ENCODE results near the gene EFNB2. TPM values are rescaled to one million over a fixed set of nuclear protein-coding genes. Genes with fewer than 3 reads are reported as not detected.

Gene EFNB2
- total and polyA plus RNA-seq, 4 donors: 2.6 to 6.1 (median 3.4) TPM

GRCh38 chr13:106536244-106537034, 977 bp upstream of the EFNB2 start:
- TF ChIP-seq RXRA (IDR thresholded peaks at IDR 0.05) (no peak), RAD21 (IDR thresholded peaks at IDR 0.05) (peak; percentile 88 to 93), NR2F2 (IDR thresholded peaks at IDR 0.05) (peak; percentile 34), HNF4G (IDR thresholded peaks at IDR 0.05) (no peak), CTCF (IDR thresholded peaks at IDR 0.05; ENCODE audit: low read depth, low read length, missing input control) (peak; percentile 88)
- TF ChIP-seq, protein P1, sequence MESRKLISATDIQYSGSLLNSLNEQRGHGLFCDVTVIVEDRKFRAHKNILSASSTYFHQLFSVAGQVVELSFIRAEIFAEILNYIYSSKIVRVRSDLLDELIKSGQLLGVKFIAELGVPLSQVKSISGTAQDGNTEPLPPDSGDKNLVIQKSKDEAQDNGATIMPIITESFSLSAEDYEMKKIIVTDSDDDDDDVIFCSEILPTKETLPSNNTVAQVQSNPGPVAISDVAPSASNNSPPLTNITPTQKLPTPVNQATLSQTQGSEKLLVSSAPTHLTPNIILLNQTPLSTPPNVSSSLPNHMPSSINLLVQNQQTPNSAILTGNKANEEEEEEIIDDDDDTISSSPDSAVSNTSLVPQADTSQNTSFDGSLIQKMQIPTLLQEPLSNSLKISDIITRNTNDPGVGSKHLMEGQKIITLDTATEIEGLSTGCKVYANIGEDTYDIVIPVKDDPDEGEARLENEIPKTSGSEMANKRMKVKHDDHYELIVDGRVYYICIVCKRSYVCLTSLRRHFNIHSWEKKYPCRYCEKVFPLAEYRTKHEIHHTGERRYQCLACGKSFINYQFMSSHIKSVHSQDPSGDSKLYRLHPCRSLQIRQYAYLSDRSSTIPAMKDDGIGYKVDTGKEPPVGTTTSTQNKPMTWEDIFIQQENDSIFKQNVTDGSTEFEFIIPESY (IDR thresholded peaks at IDR 0.05): no peak
- peak; percentile 95 for DNase-seq (ENCODE audit: low spot score)
- peak overlapping the region; percentile 46 to 81 (median 57) for H3K4me3 ChIP-seq (ENCODE audit: low read depth in 1 of 3, low read length in 3 of 3)
- H3K4me1 ChIP-seq (ENCODE audit: control insufficient read depth in 4 of 4, insufficient read depth in 4 of 4, low read length in 3 of 4): peaks cover 16 to 33% (median 22%) of the 10 kb centered on the region in 4 donors
- 5% methylated on average over 50 of the region's 50 CpGs for WGBS
- H3K27me3 ChIP-seq (ENCODE audit: control insufficient read depth in 4 of 4, insufficient read depth in 4 of 4, low read length in 3 of 4): peaks cover 0 to 7% (median 0%) of the 10 kb centered on the region in 4 donors
- peak overlapping the region; percentile 3 to 43 for H3K27ac ChIP-seq (ENCODE audit: low read depth in 1 of 2, low read length in 2 of 2)
- peaks cover 0 to 8% (median 2%) of the 10 kb centered on the region in 4 donors for H3K36me3 ChIP-seq (ENCODE audit: control insufficient read depth in 4 of 4, insufficient read depth in 3 of 4, low read depth in 1 of 4, low read length in 3 of 4)
- H3K9ac ChIP-seq (ENCODE audit: low read depth in 1 of 2, low read length in 2 of 2): no peak overlapping the region
- H3K9me3 ChIP-seq (ENCODE audit: control insufficient read depth in 4 of 4, low read length in 3 of 4): no peaks in the 10 kb centered on the region

DNA sequence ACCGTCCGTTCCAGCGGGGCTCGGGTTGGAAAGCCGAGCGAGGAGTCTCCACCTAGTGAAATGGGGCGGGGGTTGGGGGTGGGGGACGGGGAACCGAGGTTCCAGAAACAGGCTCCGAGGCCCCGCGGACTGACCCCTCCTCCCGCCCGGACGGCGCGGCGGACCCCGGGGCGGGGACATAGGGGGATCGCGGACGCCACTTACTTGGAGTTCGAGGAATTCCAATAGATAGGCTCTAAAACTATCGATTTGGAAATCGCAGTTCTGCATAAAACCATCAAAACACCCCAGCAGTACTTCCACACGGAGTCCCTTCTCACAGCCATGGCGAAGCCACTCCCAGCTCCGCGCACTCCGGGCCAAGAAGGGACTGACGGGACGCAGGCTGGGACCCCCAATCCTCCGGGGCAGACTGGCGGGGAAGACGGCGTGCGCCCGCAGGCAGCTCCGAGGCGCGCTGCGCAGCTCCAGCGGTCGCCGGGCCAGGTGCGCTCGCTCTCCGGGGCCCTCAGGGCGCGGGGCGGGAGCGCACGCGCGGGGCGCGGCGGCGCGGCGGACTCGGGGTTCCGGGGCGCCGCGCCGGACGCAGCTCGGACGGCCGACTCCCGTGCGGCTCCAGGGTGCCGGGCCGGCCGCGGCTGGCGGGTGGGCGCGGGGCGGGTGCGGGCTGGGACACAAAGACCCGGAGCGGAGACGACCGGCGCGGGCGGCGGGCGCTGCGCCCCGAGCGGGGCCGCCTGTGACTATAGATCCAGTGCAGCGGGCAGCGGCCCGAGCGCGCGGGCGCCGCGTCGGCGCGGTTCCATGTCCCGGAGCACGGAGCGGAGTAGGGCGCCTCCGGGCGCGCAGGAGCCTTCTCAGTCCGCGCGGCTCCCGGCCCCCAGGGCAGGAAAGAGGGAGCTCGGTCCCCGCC, 567 bp downstream of the EFNB2 start:
- DNase-seq (ENCODE audit: low spot score): no peak
- Histone ChIP-seq H3K27ac (ENCODE audit: low read depth in 1 of 2, low read length in 2 of 2) (peak overlapping the region; percentile 11 to 39), H3K4me1 (ENCODE audit: control insufficient read depth in 4 of 4, insufficient read depth in 4 of 4, low read length in 3 of 4) (peaks cover 16 to 33% (median 22%) of the 10 kb centered on the region in 4 donors), H3K27me3 (ENCODE audit: control insufficient read depth in 4 of 4, insufficient read depth in 4 of 4, low read length in 3 of 4) (peaks cover 0 to 14% (median 0%) of the 10 kb centered on the region in 4 donors), H3K9me3 (ENCODE audit: control insufficient read depth in 4 of 4, low read length in 3 of 4) (no peaks in the 10 kb centered on the region), H3K9ac (ENCODE audit: low read depth in 1 of 2, low read length in 2 of 2) (no peak overlapping the region), H3K4me3 (ENCODE audit: low read depth in 1 of 3, low read length in 3 of 3) (peak overlapping the region; percentile 45 to 81 (median 56)), H3K36me3 (ENCODE audit: control insufficient read depth in 4 of 4, insufficient read depth in 3 of 4, low read depth in 1 of 4, low read length in 3 of 4) (no peaks in the 10 kb centered on the region)
- no peak for TF ChIP-seq RAD21 (IDR thresholded peaks at IDR 0.05)
- TF ChIP-seq GABPA (IDR thresholded peaks at IDR 0.05 in 1 of 2, conservative IDR thresholded peaks at IDR 0.05 in 1 of 2): no peak
- TF ChIP-seq SP1 (IDR thresholded peaks at IDR 0.05): no peak
- TF ChIP-seq YY1 (IDR thresholded peaks at IDR 0.05): no peak
- TF ChIP-seq NR2F2 (IDR thresholded peaks at IDR 0.05): no peak
- TF ChIP-seq, protein P1 (IDR thresholded peaks at IDR 0.05): no peak
- TF ChIP-seq RXRA (IDR thresholded peaks at IDR 0.05): no peak
- TF ChIP-seq TAF1 (conservative IDR thresholded peaks at IDR 0.05): no peak
- TF ChIP-seq EGR1 (IDR thresholded peaks at IDR 0.05; ENCODE audit: low read depth in 2 of 2): no peak
- TF ChIP-seq HNF4G (IDR thresholded peaks at IDR 0.05): no peak
- TF ChIP-seq, protein P2, sequence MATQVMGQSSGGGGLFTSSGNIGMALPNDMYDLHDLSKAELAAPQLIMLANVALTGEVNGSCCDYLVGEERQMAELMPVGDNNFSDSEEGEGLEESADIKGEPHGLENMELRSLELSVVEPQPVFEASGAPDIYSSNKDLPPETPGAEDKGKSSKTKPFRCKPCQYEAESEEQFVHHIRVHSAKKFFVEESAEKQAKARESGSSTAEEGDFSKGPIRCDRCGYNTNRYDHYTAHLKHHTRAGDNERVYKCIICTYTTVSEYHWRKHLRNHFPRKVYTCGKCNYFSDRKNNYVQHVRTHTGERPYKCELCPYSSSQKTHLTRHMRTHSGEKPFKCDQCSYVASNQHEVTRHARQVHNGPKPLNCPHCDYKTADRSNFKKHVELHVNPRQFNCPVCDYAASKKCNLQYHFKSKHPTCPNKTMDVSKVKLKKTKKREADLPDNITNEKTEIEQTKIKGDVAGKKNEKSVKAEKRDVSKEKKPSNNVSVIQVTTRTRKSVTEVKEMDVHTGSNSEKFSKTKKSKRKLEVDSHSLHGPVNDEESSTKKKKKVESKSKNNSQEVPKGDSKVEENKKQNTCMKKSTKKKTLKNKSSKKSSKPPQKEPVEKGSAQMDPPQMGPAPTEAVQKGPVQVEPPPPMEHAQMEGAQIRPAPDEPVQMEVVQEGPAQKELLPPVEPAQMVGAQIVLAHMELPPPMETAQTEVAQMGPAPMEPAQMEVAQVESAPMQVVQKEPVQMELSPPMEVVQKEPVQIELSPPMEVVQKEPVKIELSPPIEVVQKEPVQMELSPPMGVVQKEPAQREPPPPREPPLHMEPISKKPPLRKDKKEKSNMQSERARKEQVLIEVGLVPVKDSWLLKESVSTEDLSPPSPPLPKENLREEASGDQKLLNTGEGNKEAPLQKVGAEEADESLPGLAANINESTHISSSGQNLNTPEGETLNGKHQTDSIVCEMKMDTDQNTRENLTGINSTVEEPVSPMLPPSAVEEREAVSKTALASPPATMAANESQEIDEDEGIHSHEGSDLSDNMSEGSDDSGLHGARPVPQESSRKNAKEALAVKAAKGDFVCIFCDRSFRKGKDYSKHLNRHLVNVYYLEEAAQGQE (IDR thresholded peaks at IDR 0.05): no peak
- no peak for TF ChIP-seq FOXA2 (IDR thresholded peaks at IDR 0.05)
- TF ChIP-seq, protein P3, sequence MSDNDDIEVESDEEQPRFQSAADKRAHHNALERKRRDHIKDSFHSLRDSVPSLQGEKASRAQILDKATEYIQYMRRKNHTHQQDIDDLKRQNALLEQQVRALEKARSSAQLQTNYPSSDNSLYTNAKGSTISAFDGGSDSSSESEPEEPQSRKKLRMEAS (IDR thresholded peaks at IDR 0.05): no peak
- TF ChIP-seq, protein P4, sequence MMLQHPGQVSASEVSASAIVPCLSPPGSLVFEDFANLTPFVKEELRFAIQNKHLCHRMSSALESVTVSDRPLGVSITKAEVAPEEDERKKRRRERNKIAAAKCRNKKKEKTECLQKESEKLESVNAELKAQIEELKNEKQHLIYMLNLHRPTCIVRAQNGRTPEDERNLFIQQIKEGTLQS (IDR thresholded peaks at IDR 0.05): no peak
- 2% methylated on average over 121 of the region's 121 CpGs for WGBS

Data from liver (tissue), 9 donors.